Retinal pigment epithelial cell (primary cell): ENCODE data around the gene MYH9.
A peak's percentile ranks its signal among the peaks of the same experiment; 100 is the strongest.

Experiments
- DNase-seq: peaks from one replicate; pipeline ENCODE4 v3.0.0-alpha.2; 2010; ENCODE audit warnings: low read depth
- H3K4me3 ChIP-seq: 2 replicates; pipeline ENCODE4 v1.5.1; 2011; ENCODE audit warnings: mild to moderate bottlenecking, low read length, control low read depth, moderate library complexity
- CTCF ChIP-seq: conservative IDR thresholded peaks from 2 replicates; pipeline ENCODE4 v1.5.1; 2011; ENCODE audit warnings: low read depth, low read length, control low read depth, inconsistent platforms

Gene MYH9

DNA sequence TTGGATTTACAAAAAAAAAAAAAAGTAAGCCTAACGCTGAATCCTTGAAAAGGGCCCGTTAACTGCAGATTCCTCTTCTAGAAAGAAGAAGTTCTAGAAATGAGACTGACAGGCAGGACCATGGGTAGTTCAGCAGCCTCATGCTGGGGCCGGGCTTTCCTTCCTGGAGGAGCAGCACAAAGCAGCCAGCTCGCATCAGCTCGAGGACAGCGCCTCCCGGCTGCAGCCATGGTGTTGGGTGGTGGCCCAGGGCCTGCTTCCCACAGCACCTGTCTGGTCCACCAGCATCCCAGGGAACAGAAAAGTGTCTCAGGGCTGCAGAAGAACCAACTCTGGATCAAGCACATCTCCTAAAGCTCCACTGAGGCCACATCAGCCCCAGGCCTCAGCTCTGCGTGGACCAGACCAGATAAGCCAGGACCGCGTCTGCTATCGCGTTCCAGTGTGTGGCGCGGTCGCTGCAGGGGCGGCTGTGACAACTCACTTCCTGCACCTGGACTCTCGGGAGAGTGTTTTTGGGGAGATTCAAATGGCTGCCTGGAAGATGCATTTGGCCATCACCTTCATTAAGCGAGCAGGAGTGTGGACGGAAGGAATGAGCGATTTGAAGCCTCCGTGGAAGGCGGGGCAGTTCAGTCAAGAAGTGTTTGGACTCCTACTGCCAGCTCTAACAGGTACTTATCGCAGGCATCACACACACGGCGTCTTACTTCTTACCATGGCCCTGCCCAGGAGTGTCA, 53.5 kb downstream of the MYH9 start:
- no peak for DNase-seq
- TF ChIP-seq CTCF: peak; percentile 34
- no peak overlapping the region for H3K4me3 ChIP-seq

DNA sequence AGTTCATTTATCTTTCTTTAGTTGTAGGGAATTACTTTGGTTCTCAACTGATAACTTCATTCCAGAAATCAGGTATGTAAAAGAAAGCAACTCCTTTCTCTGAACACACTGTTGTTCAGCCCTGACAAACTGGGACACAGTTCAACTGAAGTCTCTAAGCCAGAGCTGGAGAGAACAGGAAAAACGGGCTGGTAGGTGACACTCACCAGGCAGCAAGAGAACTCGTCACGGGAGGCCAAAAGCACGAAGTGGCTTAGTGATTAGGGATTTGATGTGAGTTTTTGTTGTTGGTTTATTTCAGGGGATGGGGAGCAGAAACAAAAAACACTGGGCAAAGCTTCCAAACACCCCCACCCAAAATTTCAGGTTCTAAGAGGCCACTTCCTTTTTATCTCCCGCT, 54.1 kb downstream of the MYH9 start:
- TF ChIP-seq CTCF: no peak
- H3K4me3 ChIP-seq: no peak overlapping the region
- DNase-seq: no peak

GRCh38 chr22:36332623-36333332, 55.0 kb downstream of the MYH9 start:
- no peak for TF ChIP-seq CTCF
- H3K4me3 ChIP-seq: no peak overlapping the region
- DNase-seq: no peak

DNA sequence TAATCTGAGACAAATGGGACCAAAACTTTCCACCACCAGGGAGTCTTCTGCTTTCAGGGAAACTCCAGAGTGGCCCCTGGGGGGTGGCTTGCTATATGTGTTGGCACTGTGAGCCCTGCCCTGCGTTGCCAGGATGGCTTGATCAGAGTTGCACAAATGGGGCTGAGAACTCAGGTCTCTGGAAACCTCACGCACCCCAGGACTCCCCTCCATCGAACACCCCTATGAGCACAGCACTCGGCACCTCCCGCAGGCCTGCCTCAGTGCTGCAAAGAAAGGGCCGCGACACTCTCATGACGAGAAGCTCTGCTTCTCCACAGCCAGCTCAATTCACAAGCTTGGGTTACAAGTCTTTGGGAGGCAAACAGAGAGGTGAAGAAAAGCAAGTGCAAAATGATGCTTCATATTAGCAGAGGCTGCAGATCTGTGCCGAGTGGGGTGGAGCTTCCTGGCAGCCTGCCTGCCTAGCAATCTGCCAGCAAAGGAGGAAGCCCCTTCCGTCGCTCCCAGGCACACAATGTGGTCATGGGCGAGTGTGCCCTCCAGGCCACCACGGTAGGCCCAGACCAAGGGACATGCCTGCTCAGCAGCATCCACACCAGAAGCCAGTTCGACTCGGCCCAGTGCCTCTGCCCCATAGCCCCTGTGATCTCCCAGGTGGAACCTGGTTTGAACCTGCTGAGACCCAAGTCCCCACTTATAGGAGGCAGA, 55.7 kb downstream of the MYH9 start:
- no peak overlapping the region for H3K4me3 ChIP-seq
- TF ChIP-seq CTCF: no peak
- DNase-seq: no peak

DNA sequence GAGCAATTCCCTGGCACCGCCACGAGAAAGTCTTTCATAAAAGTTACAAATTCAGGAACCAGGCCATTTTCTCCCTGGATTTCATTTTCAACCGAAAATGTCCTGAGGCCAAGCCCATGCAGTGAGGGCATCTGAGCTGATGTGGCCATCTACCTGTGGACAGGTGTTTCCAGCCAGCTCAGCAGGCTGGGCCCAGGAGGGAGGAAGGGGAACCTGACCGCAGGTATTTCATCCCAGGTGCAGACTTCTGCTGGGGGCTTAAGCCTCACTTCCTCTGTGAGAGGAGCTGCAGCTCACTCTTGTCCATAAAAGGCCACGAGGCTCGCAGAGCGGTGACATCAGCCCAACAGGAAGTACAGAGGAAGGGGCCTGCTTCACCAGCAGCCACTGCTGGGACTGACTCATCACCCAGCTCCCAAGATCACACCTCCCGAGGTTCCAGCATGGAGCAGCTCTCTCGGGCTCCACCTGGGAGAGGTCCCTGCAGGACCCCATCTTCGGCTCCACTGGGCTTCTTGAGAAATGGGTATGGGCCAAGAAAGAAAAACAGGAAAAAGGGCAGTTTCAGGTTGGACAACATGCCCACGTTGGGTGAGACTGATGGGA, 56.4 kb downstream of the MYH9 start:
- peak; percentile 14 for TF ChIP-seq CTCF
- no peak overlapping the region for H3K4me3 ChIP-seq
- peak; percentile 88 for DNase-seq

DNA sequence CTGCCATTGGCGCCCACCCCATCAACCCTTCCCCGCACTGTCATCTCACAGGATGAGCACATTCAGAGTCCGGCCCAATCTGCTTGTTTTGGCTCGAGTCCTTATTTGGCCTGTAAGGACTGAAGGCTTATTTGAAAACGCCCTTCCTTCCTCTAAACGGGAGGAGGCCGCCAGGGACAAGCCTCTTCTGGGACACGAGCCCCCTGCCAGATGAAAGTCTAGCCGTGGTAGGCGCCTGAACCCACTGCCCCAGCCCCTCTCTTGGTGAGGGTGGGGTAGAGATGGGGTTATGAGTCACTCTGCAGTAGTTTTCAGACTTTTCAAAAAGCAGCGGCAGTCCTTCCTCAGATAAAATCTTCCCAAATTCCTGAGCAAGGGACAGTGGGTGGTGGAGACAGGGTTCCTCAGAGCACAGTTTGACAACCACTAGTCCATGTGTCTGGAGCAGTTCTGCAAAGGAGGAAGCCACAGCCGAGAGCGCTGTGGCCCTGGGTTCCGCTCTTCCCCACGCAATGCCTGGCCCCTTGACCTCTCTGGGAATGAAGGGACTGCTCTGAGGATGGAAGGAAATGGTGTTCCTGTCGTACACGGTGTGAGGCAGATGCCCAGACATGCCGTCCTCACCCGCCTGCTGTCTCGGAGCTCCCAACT, 57.0 kb downstream of the MYH9 start:
- no peak overlapping the region for H3K4me3 ChIP-seq
- no peak for DNase-seq
- TF ChIP-seq CTCF: no peak
